H1 (cell line): Measurements from ENCODE around the gene KCNJ2. TPM values are rescaled to one million over a fixed set of nuclear protein-coding genes. Genes with fewer than 3 reads are reported as not detected.

Source experiments
- PHF8 ChIP-seq: fragments of 200-600 bp; sonication (generic); conservative IDR thresholded peaks from 2 replicates; pipeline ENCODE4 v1.7.1; 2012; ENCODE audit warnings: low read depth, mild to moderate bottlenecking, inconsistent platforms, low read length, moderate library complexity
- TAF7 ChIP-seq: optimal IDR thresholded peaks from 2 replicates; pipeline ENCODE3; 2011; ENCODE audit warnings: low read depth, mild to moderate bottlenecking, inconsistent platforms, low read length, moderate library complexity, borderline replicate concordance
- polyA plus RNA-seq, 7 experiments: library from polyadenylated mRNA; depleted of rRNA in 3 of 7; stranded (reverse) in 5 of 7; unstranded in 2 of 7; fragments of >200 nt in 5 of 7; fragments of 200-250 nt in 2 of 7; gene quantifications; 1 replicate in 5 of 7; 2 replicates in 1 of 7; 4 replicates in 1 of 7; pipeline versions ENCODE4 v1.2.1 to v1.2.3, GENCODE V29; 2011 to 2013; ENCODE audit warnings: missing spikeins in 2 of 7, mixed read lengths in 2 of 7
- total RNA-seq: library from RNA; stranded (reverse); fragmentation: NEBNext Ultra II Directional; extraction: Animal tissue kit (Norgen Biotek cat#: 25700); gene quantifications from 2 replicates; pipeline ENCODE4 v1.2.1, GENCODE V29; 2021

KCNJ2 gene
- total and polyA plus RNA-seq, 2 of the 8 experiments (the other 6 are each of a cell fraction or from before 2014, with no cell fraction given), result 0.23 to 0.76 TPM

DNA sequence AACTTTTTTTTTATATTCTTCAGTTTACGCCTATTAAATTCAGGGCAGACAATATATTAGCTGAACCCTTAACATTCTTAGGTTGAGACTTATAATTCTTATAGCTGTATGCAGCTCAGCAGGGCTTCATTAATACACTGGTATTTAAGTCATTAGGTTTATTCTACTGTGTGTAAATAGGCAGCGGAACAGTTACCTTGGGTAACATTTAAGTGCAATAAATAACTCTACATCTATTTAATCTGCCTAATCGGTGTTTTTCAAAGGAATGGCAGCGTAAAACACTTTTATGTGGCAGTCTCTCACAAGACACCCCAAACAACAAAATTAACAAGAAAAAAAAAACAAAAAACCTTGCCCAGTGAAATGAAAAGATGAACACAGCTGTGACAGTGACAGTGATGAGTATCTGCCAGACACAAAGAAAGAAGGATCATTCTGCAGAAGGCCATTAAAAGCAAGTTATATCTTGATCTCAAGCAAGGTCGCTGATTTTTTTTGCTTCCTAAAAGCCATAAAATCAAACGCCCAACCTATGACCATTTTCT is 32.6 kb downstream of the KCNJ2 start (continued):
- TF ChIP-seq TAF7, result no peak
- TF ChIP-seq PHF8, result no peak
